Neutrophil (primary cell): ENCODE results near the gene SIM2.

ENCODE experiments used
- H3K27ac ChIP-seq: fragments of 200-600 bp; sonication (generic); 2 replicates; pipeline ENCODE4 v1.5.1; 2016; ENCODE audit warnings: mild to moderate bottlenecking, moderate library complexity
- H3K27me3 ChIP-seq: fragments of 200-600 bp; sonication (generic); 2 replicates; pipeline ENCODE4 v1.6.0; 2016; ENCODE audit warnings: mild to moderate bottlenecking
- H3K36me3 ChIP-seq: fragments of 200-600 bp; sonication (generic); 2 replicates; pipeline ENCODE4 v1.5.1; 2017
- H3K4me1 ChIP-seq, 2 experiments: fragments of 200-600 bp in 1 of 2; sonication (generic) in 1 of 2; 1 replicate in 1 of 2; 2 replicates in 1 of 2; pipeline versions ENCODE4 v1.5.1 to v1.6.1; 2013 to 2016; ENCODE audit warnings: low read depth in 1 of 2, low read length in 1 of 2, mild to moderate bottlenecking in 1 of 2, moderate library complexity in 1 of 2; ENCODE audit not compliant: control insufficient read depth in 1 of 2, insufficient read depth in 1 of 2
- H3K4me3 ChIP-seq, 2 experiments: fragments of 200-600 bp in 1 of 2; sonication (generic) in 1 of 2; 1 replicate in 1 of 2; 2 replicates in 1 of 2; pipeline ENCODE4 v1.5.1; 2013 to 2016; ENCODE audit warnings: low read depth in 1 of 2, low read length in 1 of 2, mild to moderate bottlenecking in 1 of 2, moderate library complexity in 1 of 2
- H3K9me3 ChIP-seq: fragments of 200-600 bp; sonication (generic); 2 replicates; pipeline ENCODE4 v1.5.1; 2016
- TF ChIP-seq, protein P1 (sequence below): fragments of 200-600 bp; sonication (generic); IDR thresholded peaks from 2 replicates; pipeline ENCODE4 v1.5.1; 2016; ENCODE audit warnings: antibody characterized with exemption

SIM2 gene

DNA sequence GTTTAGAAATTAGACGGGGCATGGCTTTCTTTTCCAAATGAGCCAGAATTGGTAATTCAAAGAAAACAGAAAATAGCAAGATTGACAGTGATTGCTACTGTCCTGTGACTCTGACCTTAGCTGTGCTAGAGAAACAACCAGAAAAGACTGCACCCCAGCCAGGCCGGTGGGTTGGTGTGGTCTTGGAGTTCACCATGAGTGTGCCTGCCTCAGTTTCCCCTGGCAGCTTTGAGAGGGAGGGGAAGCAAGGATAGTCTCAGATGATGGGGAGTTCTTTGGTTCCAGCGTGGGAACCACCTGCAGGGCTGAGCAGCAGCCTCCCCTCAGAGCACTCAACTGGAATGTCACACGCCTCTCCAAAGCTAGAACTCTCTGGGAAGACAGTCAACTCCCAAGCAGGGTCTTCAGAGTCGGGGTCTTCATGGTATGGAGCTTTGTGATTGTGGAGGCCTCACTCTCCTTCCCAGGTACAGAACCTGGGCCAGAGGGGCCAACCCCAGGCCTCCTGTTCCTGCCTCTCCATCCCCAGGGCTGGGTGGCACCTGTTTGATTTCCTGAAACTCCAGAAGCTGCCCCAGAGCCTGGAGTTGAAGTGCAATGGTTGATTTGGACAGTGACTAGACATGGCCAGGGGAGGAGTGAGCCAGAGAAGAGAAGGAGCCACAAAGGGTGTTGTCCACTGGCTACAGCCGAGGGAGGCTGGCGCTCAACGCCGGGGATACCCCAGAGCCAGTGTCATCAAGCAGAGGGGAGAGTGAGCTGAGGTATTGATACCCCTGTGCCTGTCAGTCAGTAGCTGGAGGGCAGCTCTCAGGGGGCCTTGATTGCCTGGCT, 35.7 kb downstream of the SIM2 start:
- Histone ChIP-seq H3K27me3 (peaks cover 37% of the 10 kb centered on the region), H3K9me3 (no peaks in the 10 kb centered on the region)

DNA sequence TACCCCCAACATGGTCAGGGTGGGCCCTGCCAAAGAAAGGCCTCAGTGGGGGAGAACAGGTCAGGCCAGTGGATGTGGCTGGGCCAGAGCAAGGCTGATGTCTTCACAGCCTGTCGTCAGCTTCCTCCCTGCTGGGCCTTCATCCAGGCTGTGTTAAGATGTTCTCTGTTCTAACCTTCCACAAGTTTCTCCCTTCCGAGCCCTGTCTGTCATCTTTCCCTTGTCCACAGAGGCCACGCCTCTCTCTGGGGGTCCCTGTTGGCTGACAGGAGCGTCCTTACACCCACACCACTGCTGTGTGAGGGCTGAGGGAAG, 36.2 kb downstream of the SIM2 start:
- no peaks in the 10 kb centered on the region for H3K36me3 ChIP-seq
- H3K9me3 ChIP-seq, result no peaks in the 10 kb centered on the region
- H3K4me3 ChIP-seq, result no peak overlapping the region
- peaks cover 34% of the 10 kb centered on the region for H3K27me3 ChIP-seq
- no peaks in the 10 kb centered on the region for H3K4me1 ChIP-seq
- TF ChIP-seq, protein P1, sequence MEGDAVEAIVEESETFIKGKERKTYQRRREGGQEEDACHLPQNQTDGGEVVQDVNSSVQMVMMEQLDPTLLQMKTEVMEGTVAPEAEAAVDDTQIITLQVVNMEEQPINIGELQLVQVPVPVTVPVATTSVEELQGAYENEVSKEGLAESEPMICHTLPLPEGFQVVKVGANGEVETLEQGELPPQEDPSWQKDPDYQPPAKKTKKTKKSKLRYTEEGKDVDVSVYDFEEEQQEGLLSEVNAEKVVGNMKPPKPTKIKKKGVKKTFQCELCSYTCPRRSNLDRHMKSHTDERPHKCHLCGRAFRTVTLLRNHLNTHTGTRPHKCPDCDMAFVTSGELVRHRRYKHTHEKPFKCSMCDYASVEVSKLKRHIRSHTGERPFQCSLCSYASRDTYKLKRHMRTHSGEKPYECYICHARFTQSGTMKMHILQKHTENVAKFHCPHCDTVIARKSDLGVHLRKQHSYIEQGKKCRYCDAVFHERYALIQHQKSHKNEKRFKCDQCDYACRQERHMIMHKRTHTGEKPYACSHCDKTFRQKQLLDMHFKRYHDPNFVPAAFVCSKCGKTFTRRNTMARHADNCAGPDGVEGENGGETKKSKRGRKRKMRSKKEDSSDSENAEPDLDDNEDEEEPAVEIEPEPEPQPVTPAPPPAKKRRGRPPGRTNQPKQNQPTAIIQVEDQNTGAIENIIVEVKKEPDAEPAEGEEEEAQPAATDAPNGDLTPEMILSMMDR, result no peak
- H3K27ac ChIP-seq, result no peak overlapping the region

More for the DNA sequence above, 35.7 kb downstream of the SIM2 start:
- H3K36me3 ChIP-seq, result no peaks in the 10 kb centered on the region
- H3K27ac ChIP-seq, result no peak overlapping the region
- TF ChIP-seq, protein P1, result no peak
- no peaks in the 10 kb centered on the region for H3K4me1 ChIP-seq
- no peak overlapping the region for H3K4me3 ChIP-seq

DNA sequence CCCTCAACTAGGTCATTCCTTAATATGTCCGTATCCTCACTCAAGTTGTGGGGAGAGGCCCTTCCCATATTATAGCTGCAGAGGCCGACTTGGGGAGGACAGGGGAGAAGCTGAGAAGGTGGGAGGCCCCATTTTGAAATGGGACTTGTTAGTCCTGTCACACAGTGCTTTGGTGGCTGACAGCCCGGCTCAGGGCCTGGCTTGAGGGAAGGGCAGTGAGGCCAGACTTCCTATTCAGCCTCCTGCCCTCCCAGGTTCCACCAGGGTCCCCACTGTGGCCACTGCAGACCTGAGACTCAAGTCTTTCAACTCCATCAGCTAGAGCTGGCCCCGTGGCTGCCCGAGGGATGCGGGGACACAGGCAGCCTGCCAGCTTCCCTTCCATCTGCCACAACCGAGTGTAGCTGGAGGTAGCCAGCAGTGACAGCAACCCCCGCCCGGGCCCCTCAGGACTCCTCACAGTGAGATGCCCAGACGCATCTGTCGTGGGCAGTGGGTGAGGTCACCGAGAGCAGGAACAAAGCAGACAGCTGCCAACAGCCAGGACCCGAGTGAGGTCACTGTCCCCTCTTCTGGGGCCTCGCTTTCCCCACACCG, 36.9 kb downstream of the SIM2 start:
- H3K27ac ChIP-seq, result no peak overlapping the region
- no peaks in the 10 kb centered on the region for H3K9me3 ChIP-seq
- no peaks in the 10 kb centered on the region for H3K4me1 ChIP-seq
- H3K36me3 ChIP-seq, result no peaks in the 10 kb centered on the region
- H3K4me3 ChIP-seq, result no peak overlapping the region
- TF ChIP-seq, protein P1, result no peak
- peaks cover 35% of the 10 kb centered on the region for H3K27me3 ChIP-seq

DNA sequence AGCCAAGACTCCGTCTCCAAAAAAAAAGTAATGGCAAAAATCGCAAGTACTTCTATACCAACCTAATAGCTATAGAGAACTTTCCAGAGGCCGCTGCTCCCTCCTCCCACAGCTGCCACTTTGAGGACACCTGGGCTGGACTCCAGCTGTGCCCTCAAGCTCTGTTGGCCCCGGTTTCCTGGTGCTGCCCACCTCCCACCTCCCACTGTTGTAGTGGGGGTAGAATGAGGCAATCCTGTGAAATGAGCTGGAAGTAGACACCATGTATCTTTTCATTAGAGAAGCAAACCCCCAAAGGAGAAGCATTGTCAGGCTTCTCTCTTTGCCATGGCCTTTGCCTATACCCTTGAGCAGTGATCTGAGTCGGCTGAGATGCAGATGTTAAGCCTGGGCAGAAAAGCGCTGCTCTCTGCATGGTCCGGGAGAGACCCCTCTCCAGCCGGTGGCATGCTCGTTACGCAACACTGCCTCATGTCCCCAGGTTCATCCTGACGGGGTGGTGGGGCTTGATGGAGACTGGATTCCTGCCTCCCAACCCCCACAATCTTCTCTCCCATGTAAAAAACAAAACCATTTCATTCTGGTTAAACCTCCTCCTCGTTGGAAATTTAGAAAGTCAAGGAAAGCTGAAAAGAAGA, 39.7 kb downstream of the SIM2 start:
- no peak overlapping the region for H3K27ac ChIP-seq
- H3K4me1 ChIP-seq, result no peaks in the 10 kb centered on the region
- H3K9me3 ChIP-seq, result no peaks in the 10 kb centered on the region
- H3K4me3 ChIP-seq, result no peak overlapping the region
- peaks cover 51% of the 10 kb centered on the region for H3K27me3 ChIP-seq
- H3K36me3 ChIP-seq, result no peaks in the 10 kb centered on the region
- TF ChIP-seq, protein P1, result no peak

DNA sequence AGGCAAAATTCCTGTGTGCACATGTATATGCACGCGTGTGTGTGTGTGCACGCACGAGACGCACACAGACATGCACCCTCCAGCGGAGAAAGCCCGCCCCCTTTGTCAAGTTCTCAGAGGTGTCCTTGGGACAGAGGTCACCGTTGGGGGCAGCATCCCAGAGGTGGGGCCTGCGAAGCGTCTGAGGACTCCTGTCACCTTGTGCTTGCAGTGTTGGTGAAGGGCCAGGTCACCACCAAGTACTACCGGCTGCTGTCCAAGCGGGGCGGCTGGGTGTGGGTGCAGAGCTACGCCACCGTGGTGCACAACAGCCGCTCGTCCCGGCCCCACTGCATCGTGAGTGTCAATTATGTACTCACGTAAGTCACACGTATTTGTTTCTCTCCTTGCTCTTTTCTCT, 42.6 kb downstream of the SIM2 start:
- Histone ChIP-seq H3K4me1 (no peaks in the 10 kb centered on the region), H3K27ac (no peak overlapping the region), H3K27me3 (peaks cover 78% of the 10 kb centered on the region), H3K4me3 (no peak overlapping the region), H3K9me3 (no peaks in the 10 kb centered on the region), H3K36me3 (no peaks in the 10 kb centered on the region)
- TF ChIP-seq, protein P1, result no peak
